ENCODE data around the gene TMEM222.
"Not testable (repeated sequence)": the region's sequence is repeated elsewhere in the genome, so short reads cannot be mapped to it uniquely, and the experiment has no call there.

Gene TMEM222

DNA sequence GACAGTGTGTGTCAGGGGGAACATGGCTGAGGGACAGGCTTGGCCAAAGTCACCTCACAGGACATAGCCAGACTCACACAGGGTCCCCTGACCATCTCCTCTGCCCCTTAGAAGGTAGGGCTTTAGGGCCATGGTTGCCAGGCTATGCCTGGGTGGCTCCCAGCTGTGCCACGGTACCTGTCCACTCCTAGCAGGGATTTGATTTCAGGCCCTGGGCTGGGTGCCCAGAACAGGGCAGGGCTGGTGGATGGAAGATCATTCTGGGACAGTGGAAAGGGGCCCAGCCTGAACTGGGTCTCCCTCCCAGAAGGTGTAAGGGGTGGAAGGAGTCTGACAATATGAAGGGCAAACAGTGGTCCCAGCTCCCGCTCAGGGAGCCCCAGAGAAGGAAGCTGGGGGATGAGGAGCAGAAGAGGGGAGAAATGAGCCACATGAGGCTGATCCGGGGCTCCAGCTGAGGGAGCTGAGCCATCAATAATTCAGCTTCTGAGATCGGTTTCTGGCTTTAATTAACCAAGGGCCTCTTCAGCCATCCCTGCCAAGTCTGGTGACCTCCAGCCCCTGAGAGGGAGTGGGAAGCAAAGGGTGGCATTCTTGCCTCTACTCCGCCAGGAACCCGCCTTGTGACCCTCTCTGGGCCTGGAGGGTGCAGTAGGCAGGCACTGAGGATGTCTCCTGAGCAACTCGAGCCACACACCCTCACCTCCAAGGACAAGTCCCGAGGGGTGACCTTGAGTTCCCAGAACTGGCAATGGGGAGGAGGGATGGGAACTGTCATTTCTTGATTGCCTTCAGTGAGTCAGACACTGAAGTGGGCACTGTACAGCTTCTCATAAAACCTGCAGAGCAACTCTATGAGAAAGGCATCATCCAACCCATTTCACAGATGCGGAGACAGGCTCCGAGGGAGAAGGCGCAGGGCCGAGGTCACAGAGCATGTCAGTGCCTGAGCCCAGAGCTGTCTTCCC is 59.1 kb downstream of the TMEM222 start:
- DNase-seq, result no peak

DNA sequence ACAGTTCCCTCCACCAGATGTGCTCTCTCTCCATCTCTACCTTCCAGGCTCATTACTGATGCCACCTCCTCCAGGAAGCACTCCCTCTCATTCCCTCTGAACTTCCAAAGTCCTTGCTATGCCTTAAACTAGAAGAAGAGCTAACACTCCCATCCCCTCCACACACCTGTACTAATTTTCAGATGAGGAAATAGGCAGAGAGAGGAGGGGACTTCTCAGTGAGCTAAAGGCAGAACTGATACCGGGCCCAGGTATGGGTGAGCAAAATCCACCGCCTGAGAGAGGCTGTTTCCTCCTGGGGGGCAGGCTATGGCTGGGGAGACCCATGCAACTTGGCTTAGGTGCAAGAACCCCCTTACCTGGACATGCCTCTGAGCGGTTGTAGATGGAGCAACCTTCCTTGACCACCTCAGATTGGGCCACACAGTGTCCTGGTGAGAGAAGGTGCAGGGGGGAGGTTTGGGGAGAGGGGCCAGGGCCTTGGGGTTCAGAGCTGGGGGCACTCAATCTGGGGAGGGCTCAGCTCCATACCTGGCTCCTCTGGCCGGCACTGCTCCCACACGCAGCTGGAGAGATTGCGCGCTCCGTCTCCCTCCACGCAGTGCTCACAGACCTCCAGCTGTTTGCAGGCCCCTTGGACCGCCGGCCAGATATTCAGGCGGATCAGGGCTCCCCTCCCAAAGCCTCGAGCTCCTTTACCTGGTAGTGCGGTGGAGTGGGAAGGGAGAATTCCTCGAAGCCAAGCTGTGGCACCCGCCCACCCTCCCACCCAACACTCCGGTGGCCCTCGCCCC is 60.2 kb downstream of the TMEM222 start:
- DNase-seq, result no peak

DNA sequence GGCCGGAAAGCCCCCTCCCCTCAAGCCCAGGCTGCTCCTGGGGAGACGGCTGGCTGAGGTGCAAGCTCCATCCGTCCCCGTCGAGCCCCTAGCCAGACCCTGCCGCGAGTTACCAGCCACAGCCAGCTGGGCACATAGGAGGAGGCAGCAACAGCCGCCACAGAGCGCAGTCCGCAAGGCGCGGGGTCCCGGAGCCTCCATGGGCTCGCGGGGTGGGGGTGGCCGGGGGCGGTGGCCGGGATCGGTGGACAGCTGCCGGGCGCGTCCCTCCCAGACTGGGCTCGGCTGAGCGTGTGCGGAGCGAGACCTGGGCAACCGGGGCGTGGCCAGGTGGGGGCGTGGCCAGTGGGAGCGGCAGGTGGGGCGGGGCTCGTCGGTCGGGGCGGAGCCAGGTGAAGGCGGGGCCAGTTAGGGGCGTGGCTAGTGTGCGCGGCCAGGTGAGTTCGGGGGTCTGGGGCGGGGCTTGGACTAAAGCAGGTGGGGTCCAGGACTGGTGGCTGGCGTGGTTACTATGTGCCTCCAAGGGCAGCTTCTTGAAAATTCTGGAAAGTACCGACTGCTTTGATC is 61.2 kb downstream of the TMEM222 start, which contains the start of gene CD164L2:
Gene CD164L2 (minus strand): TSS at position 295 of the 567 bp plus-strand sequence. CDS start 94 bp downstream, at position 201.
- no peak for DNase-seq

DNA sequence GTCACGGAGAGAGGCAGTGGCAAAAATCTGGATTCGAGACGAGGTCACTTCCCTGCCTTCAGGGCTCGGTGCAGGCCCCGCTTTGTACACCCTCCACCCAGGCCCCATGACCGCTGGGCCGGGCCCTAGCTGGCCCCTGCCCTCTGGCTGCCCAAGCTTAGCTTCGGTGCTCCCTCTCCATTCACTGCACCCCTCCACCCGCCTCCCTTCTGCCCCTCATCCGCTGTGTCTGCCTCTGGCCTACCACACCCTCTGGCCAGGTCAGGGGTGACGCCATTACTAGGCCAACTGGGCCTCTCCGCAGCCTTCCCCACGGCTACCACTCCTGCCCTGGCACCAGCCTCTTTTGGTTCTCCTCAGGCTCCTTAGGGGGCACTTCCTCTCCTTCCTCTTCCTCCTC is 61.7 kb downstream of the TMEM222 start:
- no peak for DNase-seq

DNA sequence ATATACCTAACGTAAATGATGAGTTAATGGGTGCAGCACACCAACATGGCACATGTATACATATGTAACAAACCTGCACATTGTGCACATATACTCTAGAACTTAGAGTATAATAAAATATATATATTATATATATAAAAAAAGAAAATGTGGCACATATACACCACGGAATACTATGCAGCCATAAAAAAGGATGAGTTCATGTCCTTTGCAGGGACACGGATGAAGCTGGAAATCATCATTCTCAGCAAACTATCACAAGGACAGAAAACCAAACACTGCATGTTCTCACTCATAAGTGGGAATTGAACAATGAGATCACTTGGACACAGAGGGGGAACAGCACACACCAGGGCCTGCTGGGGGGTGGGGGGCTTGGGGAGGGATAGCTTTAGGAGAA is 62.8 kb downstream of the TMEM222 start:
- not testable (repeated sequence) for DNase-seq
